GM12878 (cell line): ENCODE data around the gene STX1A. TPM values are rescaled to one million over a fixed set of nuclear protein-coding genes. Genes with fewer than 3 reads are reported as not detected.

Source experiments
- ATAC-seq: fragments of 200-7000 bp; cut with Tn5 transposase; 3 replicates; pipeline ENCODE4 v1.9.1; 2020; ENCODE audit warnings: mild to moderate bottlenecking, moderate library complexity
- BruUV-seq: library from RNA; stranded (reverse); fragments of 400-500 nt; replicated peaks from 2 replicates; lab custom pipeline; 2021; lab: Mats Ljungman, UMichigan
- CTCF ChIA-PET: fragments of 300-600 bp; sonication (Branson Sonifier 250); formaldehyde crosslinking; extraction: SDS; loops from one replicate; lab custom pipeline; 2021; ENCODE audit warnings: inconsistent platforms; lab: Yijun Ruan, JAX
- POLR2A ChIA-PET: fragments of 350-600 bp; formaldehyde crosslinking; extraction: SDS; loops from one replicate; lab custom pipeline; 2021; ENCODE audit warnings: inconsistent platforms; lab: Charles Lee
- RAD21 ChIA-PET: fragments of 300-600 bp; sonication (Branson Sonifier 250); formaldehyde crosslinking; loops from one replicate; lab custom pipeline; 2023; ENCODE audit warnings: antibody characterized with exemption; ENCODE audit not compliant: unreplicated experiment; lab: Charles Lee
- SMC1A ChIA-PET: fragments of 300-600 bp; sonication (Branson Sonifier 250); formaldehyde crosslinking; loops from one replicate; lab custom pipeline; 2023; ENCODE audit not compliant: unreplicated experiment, uncharacterized antibody; lab: Charles Lee
- DNase-seq: peaks from one replicate; pipeline ENCODE4 v3.0.0-alpha.2; 2011; ENCODE audit warnings: low read depth, low spot score
- FAIRE-seq: peaks from 3 replicates; lab custom pipeline; 2011; peaks lifted over from hg19 to GRCh38; lab: Jason Lieb, UNC
- H2AFZ ChIP-seq: 2 replicates; pipeline ENCODE4 v1.6.0; 2011; ENCODE audit warnings: low read depth, low read length, control low read depth; ENCODE audit not compliant: control insufficient read depth
- H3K27ac ChIP-seq: 2 replicates; pipeline ENCODE4 v1.5.1; 2011; ENCODE audit warnings: control low read depth; ENCODE audit not compliant: control insufficient read depth, insufficient read depth
- H3K27me3 ChIP-seq, 2 experiments: replicated peaks in 1 of 2; 2 replicates each; pipeline versions ENCODE4 v1.6.0 to v1.6.1; 2011; ENCODE audit warnings: low read length in 1 of 2; ENCODE audit not compliant: control insufficient read depth in 2 of 2, insufficient read depth in 2 of 2
- H3K36me3 ChIP-seq, 2 experiments: 2 replicates each; pipeline ENCODE4 v1.5.1; 2011; ENCODE audit warnings: low read length in 1 of 2; ENCODE audit not compliant: control insufficient read depth in 2 of 2, insufficient read depth in 2 of 2
- H3K4me1 ChIP-seq: 2 replicates; pipeline ENCODE4 v1.6.1; 2011; ENCODE audit warnings: mild to moderate bottlenecking, low read length, moderate library complexity, mixed read lengths; ENCODE audit not compliant: control insufficient read depth, insufficient read depth
- H3K4me2 ChIP-seq: 2 replicates; pipeline ENCODE4 v1.6.0; 2011; ENCODE audit warnings: control low read depth; ENCODE audit not compliant: control insufficient read depth, insufficient read depth
- H3K4me3 ChIP-seq: fragments of 200-600 bp; sonication (generic); 2 replicates; pipeline ENCODE4 v1.5.1; 2016
- H3K79me2 ChIP-seq: 2 replicates; pipeline ENCODE4 v1.6.0; 2011; ENCODE audit warnings: low read length; ENCODE audit not compliant: control insufficient read depth, insufficient read depth
- H3K9ac ChIP-seq: 2 replicates; pipeline ENCODE4 v1.8.0; 2011; ENCODE audit warnings: low read length, control low read depth, mixed read lengths; ENCODE audit not compliant: control insufficient read depth, insufficient read depth
- H3K9me3 ChIP-seq: replicated peaks from 3 replicates; pipeline ENCODE4 v1.5.1; 2011; ENCODE audit warnings: mild to moderate bottlenecking, low read length; ENCODE audit not compliant: control insufficient read depth, insufficient read depth
- H4K20me1 ChIP-seq: 2 replicates; pipeline ENCODE4 v1.6.0; 2011; ENCODE audit not compliant: control insufficient read depth, insufficient read depth
- ATF7 ChIP-seq: fragments of 450-650 bp; IDR thresholded peaks from 2 replicates; pipeline ENCODE4 v1.6.1; 2016; ENCODE audit warnings: low read depth, mild to moderate bottlenecking
- EZH2 ChIP-seq: IDR thresholded peaks from 2 replicates; pipeline ENCODE4 v1.6.1; 2012; ENCODE audit warnings: low read depth, mild to moderate bottlenecking, control low read depth, inconsistent platforms, low read length, borderline replicate concordance; ENCODE audit not compliant: control insufficient read depth
- HSF1 ChIP-seq: fragments of 150-350 bp; IDR thresholded peaks from 2 replicates; pipeline ENCODE4 v1.6.1; 2014; ENCODE audit warnings: mild to moderate bottlenecking, low read depth, low read length
- RUNX3 ChIP-seq: IDR thresholded peaks from 2 replicates; pipeline ENCODE4 v1.6.1; 2012; ENCODE audit warnings: low read length, inconsistent platforms
- ZBED1 ChIP-seq: IDR thresholded peaks from 2 replicates; pipeline ENCODE4 v1.6.1; 2016; ENCODE audit warnings: borderline replicate concordance
- WGBS: methylation state at CpG from one replicate; pipeline ENCODE4 v1.1.6; 2016; ENCODE audit warnings: low lambda C conversion rate; ENCODE audit not compliant: insufficient replicate concordance, insufficient coverage; ENCODE audit errors: missing lambda C conversion rate; 5-methylcytosine and 5-hydroxymethylcytosine counted together
- in situ Hi-C: fragments of 300-500 bp; cut with MboI; formaldehyde crosslinking; loops from 9 replicates; pipeline ENCODE4 v1.14.3; 2018; ENCODE audit warnings: mixed read lengths
- intact Hi-C: fragments of 100-400 bp; cut with micrococcal nuclease; formaldehyde crosslinking; loops from one replicate; pipeline ENCODE4 v1.14.2; 2022; ENCODE audit not compliant: unreplicated experiment
- polyA plus RNA-seq, 11 experiments: library from polyadenylated mRNA; depleted of rRNA in 4 of 11; unstranded in 6 of 11; stranded (reverse) in 5 of 11; fragments of >200 nt; fragmentation: Nextera tagmentation in 4 of 11; fragmentation: Illumina TruSeq in 1 of 11; extraction: Ambion mirVana in 4 of 11; extraction: Trizol in 1 of 11; gene quantifications; 1 replicate in 1 of 11; 2 replicates in 10 of 11; pipeline versions ENCODE4 v1.2.1 to v1.2.3, GENCODE V29; 2011 to 2016; ENCODE audit warnings: inconsistent platforms in 2 of 11, missing spikeins in 2 of 11, low read depth in 1 of 11
- total RNA-seq, 4 experiments: library from RNA; depleted of rRNA in 3 of 4; stranded (reverse); fragments of >200 nt in 3 of 4; fragmentation: Illumina TruSeq in 1 of 4; extraction: Trizol in 1 of 4; gene quantifications; 2 replicates each; pipeline versions ENCODE4 v1.2.1 to v1.2.3, GENCODE V29; 2013 to 2021

The STX1A gene
- total and polyA plus RNA-seq, 10 of the 15 experiments (the other 5 are each of a cell fraction or from before 2014, with no cell fraction given) = 0.15 to 5.3 (median 2.5) TPM

GRCh38 chr7:73674468-73675124, 44.9 kb downstream of the STX1A start:
- intact Hi-C loops (no loop called here), in situ Hi-C loops (no loop called here)
- 100% methylated on average over 1 of the region's 1 CpG for WGBS
- Histone ChIP-seq H2AFZ (no peak overlapping the region), H3K9ac (no peak overlapping the region), H3K4me1 (no peaks in the 10 kb centered on the region), H3K9me3 (no peaks in the 10 kb centered on the region), H3K4me3 (no peak overlapping the region), H3K36me3 (peaks cover 2% of the 10 kb centered on the region in 2 experiments; a peak in 2 of 4 replicates), H3K79me2 (no peaks in the 10 kb centered on the region), H3K4me2 (no peak overlapping the region), H4K20me1 (no peaks in the 10 kb centered on the region), H3K27ac (no peak overlapping the region), H3K27me3 (no peaks in the 10 kb centered on the region)
- SMC1A ChIA-PET = no interaction called here
- no TSS peak for BruUV-seq
- TF ChIP-seq RUNX3 = no peak
- TF ChIP-seq HSF1 = peak; percentile 96
- no peak for DNase-seq
- RAD21 ChIA-PET = no interaction called here
- no peak for FAIRE-seq
- CTCF ChIA-PET = no interaction called here
- POLR2A ChIA-PET = no interaction called here
- ATAC-seq = no peak

GRCh38 chr7:73671857-73672445, 47.5 kb downstream of the STX1A start:
- BruUV-seq = no TSS peak
- no peaks in the 10 kb centered on the region for H3K4me1 ChIP-seq
- intact Hi-C loops (no loop called here), in situ Hi-C loops (no loop called here)
- ChIA-PET CTCF (no interaction called here), SMC1A (no interaction called here), RAD21 (no interaction called here), POLR2A (no interaction called here)
- H3K9me3 ChIP-seq = no peaks in the 10 kb centered on the region
- H4K20me1 ChIP-seq = no peaks in the 10 kb centered on the region
- H3K36me3 ChIP-seq = no peaks in the 10 kb centered on the region
- no peak overlapping the region for H3K4me2 ChIP-seq
- 54% methylated on average over 15 of the region's 15 CpGs for WGBS
- no peak for TF ChIP-seq EZH2
- no peak for TF ChIP-seq ZBED1
- TF ChIP-seq ATF7 = no peak
- FAIRE-seq (no peak), DNase-seq (no peak), ATAC-seq (no peak)
- H3K27ac ChIP-seq = no peak overlapping the region
- H2AFZ ChIP-seq = no peak overlapping the region
- no peak overlapping the region for H3K9ac ChIP-seq
- no peaks in the 10 kb centered on the region; a peak in 1 of 4 replicates for H3K27me3 ChIP-seq
- H3K4me3 ChIP-seq = no peak overlapping the region
- H3K79me2 ChIP-seq = no peaks in the 10 kb centered on the region
